HepG2 (cell line): Measurements from ENCODE around the gene TP53TG5. TPM values are rescaled to one million over a fixed set of nuclear protein-coding genes. Genes with fewer than 3 reads are reported as not detected.
A peak's percentile ranks its signal among the peaks of the same experiment; 100 is the strongest.

Experiments
- FOXC1 ChIP-seq: sonication (generic); formaldehyde crosslinking; IDR thresholded peaks from 2 replicates; pipeline ENCODE4 v1.8.0; 2022; ENCODE audit warnings: mild to moderate bottlenecking, missing genetic modification reagents, borderline replicate concordance
- HDAC2 ChIP-seq: sonication (generic); formaldehyde crosslinking; IDR thresholded peaks from 2 replicates; pipeline ENCODE4 v1.4.0; 2020; ENCODE audit warnings: missing genetic modification reagents
- HES4 ChIP-seq: sonication (generic); formaldehyde crosslinking; IDR thresholded peaks from 2 replicates; pipeline ENCODE4 v1.9.0; 2021; ENCODE audit warnings: mild to moderate bottlenecking, missing genetic modification reagents, borderline replicate concordance
- JARID2 ChIP-seq: sonication (generic); formaldehyde crosslinking; IDR thresholded peaks from 2 replicates; pipeline ENCODE4 v1.8.1; 2023; ENCODE audit warnings: missing genetic modification reagents, inconsistent platforms; ENCODE audit not compliant: insufficient replicate concordance
- MEF2D ChIP-seq: sonication (generic); formaldehyde crosslinking; IDR thresholded peaks from 2 replicates; pipeline ENCODE4 v1.5.1; 2020; ENCODE audit warnings: mild to moderate bottlenecking, missing genetic modification reagents
- NFIB ChIP-seq: sonication (generic); formaldehyde crosslinking; IDR thresholded peaks from 2 replicates; pipeline ENCODE4 v1.9.0; 2021; ENCODE audit warnings: missing genetic modification reagents, mild to moderate bottlenecking, borderline replicate concordance
- NFIC ChIP-seq: IDR thresholded peaks from 2 replicates; pipeline ENCODE4 v1.6.1; 2012; ENCODE audit warnings: mild to moderate bottlenecking, low read length, inconsistent platforms
- NR1H2 ChIP-seq: sonication (generic); formaldehyde crosslinking; IDR thresholded peaks from 2 replicates; pipeline ENCODE4 v1.8.1; 2022; ENCODE audit warnings: low read depth, missing genetic modification reagents, borderline replicate concordance
- PHF21A ChIP-seq: sonication (generic); formaldehyde crosslinking; IDR thresholded peaks from 2 replicates; pipeline ENCODE4 v1.5.0; 2020; ENCODE audit warnings: mild to moderate bottlenecking, missing genetic modification reagents
- REPIN1 ChIP-seq: sonication (generic); formaldehyde crosslinking; IDR thresholded peaks from 2 replicates; pipeline ENCODE4 v1.8.0; 2022; ENCODE audit warnings: missing genetic modification reagents, low read depth, mild to moderate bottlenecking, borderline replicate concordance
- SATB2 ChIP-seq: sonication (generic); formaldehyde crosslinking; IDR thresholded peaks from 2 replicates; pipeline ENCODE4 v1.5.0; 2020; ENCODE audit warnings: missing genetic modification reagents
- TARDBP ChIP-seq: sonication (generic); formaldehyde crosslinking; IDR thresholded peaks from 2 replicates; pipeline ENCODE4 v1.8.0; 2022; ENCODE audit warnings: mild to moderate bottlenecking, missing genetic modification reagents
- TBX2 ChIP-seq: sonication (generic); formaldehyde crosslinking; IDR thresholded peaks from 2 replicates; pipeline ENCODE4 v1.5.0; 2020; ENCODE audit warnings: missing genetic modification reagents, mild to moderate bottlenecking, borderline replicate concordance
- TOE1 ChIP-seq: sonication (generic); formaldehyde crosslinking; IDR thresholded peaks from 2 replicates; pipeline ENCODE4 v1.4.0; 2020; ENCODE audit warnings: mild to moderate bottlenecking, missing genetic modification reagents
- ZFP37 ChIP-seq: sonication (generic); formaldehyde crosslinking; IDR thresholded peaks from 2 replicates; pipeline ENCODE4 v1.4.0; 2020; ENCODE audit warnings: missing genetic modification reagents, borderline replicate concordance
- ZNF333 ChIP-seq: sonication (generic); formaldehyde crosslinking; IDR thresholded peaks from 2 replicates; pipeline ENCODE4 v1.4.0; 2020; ENCODE audit warnings: mild to moderate bottlenecking, missing genetic modification reagents, borderline replicate concordance
- ZNF598 ChIP-seq: sonication (generic); formaldehyde crosslinking; IDR thresholded peaks from 2 replicates; pipeline ENCODE4 v1.5.1; 2020; ENCODE audit warnings: mild to moderate bottlenecking, missing genetic modification reagents, borderline replicate concordance
- ZNF768 ChIP-seq: sonication (generic); formaldehyde crosslinking; IDR thresholded peaks from 2 replicates; pipeline ENCODE4 v1.4.0; 2020; ENCODE audit warnings: missing genetic modification reagents
- ZNF891 ChIP-seq: sonication (generic); formaldehyde crosslinking; IDR thresholded peaks from 2 replicates; pipeline ENCODE4 v1.5.0; 2020; ENCODE audit warnings: mild to moderate bottlenecking, missing genetic modification reagents
- polyA plus RNA-seq, 8 experiments: library from polyadenylated mRNA; depleted of rRNA in 3 of 8; stranded (reverse) in 7 of 8; unstranded in 1 of 8; fragments of >200 nt; fragmentation: Illumina TruSeq in 4 of 8; extraction: Trizol in 4 of 8; gene quantifications; 2 replicates each; pipeline versions ENCODE4 v1.2.1 to v1.2.3, GENCODE V29; 2011 to 2016; ENCODE audit warnings: low read depth in 4 of 8, missing spikeins in 1 of 8, mixed read lengths in 1 of 8; ENCODE audit not compliant: insufficient read depth in 1 of 8
- total RNA-seq, 5 experiments: library from RNA; depleted of rRNA; stranded (reverse); fragments of >200 nt; fragmentation: Illumina TruSeq; extraction: Trizol; gene quantifications; 2 replicates each; pipeline ENCODE4 v1.2.3, GENCODE V29; 2016; ENCODE audit warnings: low read depth in 1 of 5
- TF ChIP-seq, protein P1 (sequence below): sonication (generic); formaldehyde crosslinking; IDR thresholded peaks from 2 replicates; pipeline ENCODE4 v1.4.0; 2020; ENCODE audit warnings: missing genetic modification reagents
- TF ChIP-seq, protein P2 (sequence below): sonication (generic); formaldehyde crosslinking; IDR thresholded peaks from 2 replicates; pipeline ENCODE4 v1.4.0; 2020; ENCODE audit warnings: missing genetic modification reagents
- TF ChIP-seq, protein P3 (sequence below): IDR thresholded peaks from 2 replicates; pipeline ENCODE4 v1.6.1; 2012; ENCODE audit warnings: low read depth, low read length, improper control_type of control experiment
- TF ChIP-seq, protein P4 (sequence below), 2 experiments: fragments of 450-650 bp in 1 of 2; sonication (generic) in 1 of 2; formaldehyde crosslinking; IDR thresholded peaks; 2 replicates each; pipeline versions ENCODE4 v1.5.0 to v1.8.0; 2020 to 2022; ENCODE audit warnings: mild to moderate bottlenecking in 1 of 2, missing genetic modification reagents in 1 of 2

Gene TP53TG5
- total and polyA plus RNA-seq, 2 of the 13 experiments (the other 11 are each of a cell fraction or from before 2014, with no cell fraction given): 0.11 TPM; not detected in 1

DNA sequence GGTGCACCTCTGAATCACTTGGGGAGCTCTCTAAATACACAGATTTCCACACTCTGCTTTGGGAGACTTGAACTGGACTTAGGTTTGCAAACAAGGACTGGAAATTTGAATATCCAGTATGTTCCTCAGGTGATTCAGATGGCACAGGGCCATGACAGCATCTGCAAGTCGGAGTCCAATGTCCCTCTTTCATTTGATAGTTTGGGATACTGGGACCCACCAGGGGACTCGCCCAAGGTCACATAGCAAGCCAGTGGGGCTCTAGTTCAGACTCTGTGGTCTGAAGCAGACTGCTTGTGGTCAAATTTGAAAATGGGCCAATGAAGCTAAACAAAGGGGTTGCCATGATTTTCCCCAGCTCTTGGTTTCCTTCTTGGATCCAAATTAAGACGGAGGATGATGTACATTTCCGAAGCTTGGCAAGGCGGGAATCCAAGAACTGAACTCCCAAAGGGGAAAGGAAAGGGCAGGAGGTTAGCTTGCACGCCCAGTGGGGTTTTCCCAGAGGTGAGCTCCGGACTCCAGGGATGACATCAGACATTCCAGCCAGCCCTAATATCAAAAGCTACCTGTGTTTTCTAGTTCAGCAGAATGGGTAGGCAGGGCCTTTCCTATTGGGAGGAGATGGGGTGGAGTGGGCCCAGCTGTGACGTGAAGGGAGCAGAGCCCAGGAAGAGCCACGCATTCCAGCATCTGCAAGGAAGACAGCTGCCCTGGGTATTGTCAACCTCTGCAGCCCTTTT is 18.5 kb downstream of the TP53TG5 start (continued):
- TF ChIP-seq, protein P1, sequence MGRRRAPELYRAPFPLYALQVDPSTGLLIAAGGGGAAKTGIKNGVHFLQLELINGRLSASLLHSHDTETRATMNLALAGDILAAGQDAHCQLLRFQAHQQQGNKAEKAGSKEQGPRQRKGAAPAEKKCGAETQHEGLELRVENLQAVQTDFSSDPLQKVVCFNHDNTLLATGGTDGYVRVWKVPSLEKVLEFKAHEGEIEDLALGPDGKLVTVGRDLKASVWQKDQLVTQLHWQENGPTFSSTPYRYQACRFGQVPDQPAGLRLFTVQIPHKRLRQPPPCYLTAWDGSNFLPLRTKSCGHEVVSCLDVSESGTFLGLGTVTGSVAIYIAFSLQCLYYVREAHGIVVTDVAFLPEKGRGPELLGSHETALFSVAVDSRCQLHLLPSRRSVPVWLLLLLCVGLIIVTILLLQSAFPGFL (CRISPR knock-in tag): no peak
- TF ChIP-seq ZNF333 (no peak), ZNF768 (CRISPR knock-in tag) (no peak), FOXC1 (CRISPR knock-in tag) (no peak), TBX2 (CRISPR knock-in tag) (peak; percentile 61; the same call in 1 of the 2 replicates), ZNF891 (CRISPR knock-in tag) (no peak), ZNF598 (CRISPR knock-in tag) (peak; percentile 85), NR1H2 (CRISPR knock-in tag) (no peak; the same call in 1 of the 2 replicates), SATB2 (CRISPR knock-in tag) (no peak), ZFP37 (no peak), TARDBP (CRISPR knock-in tag) (no peak), MEF2D (CRISPR knock-in tag) (peak; percentile 19; the same call in 1 of the 2 replicates), HDAC2 (CRISPR knock-in tag) (no peak; the same call in 1 of the 2 replicates), TOE1 (CRISPR knock-in tag) (no peak), JARID2 (CRISPR knock-in tag) (no peak), NFIB (CRISPR knock-in tag) (no peak), REPIN1 (CRISPR knock-in tag) (no peak), HES4 (CRISPR knock-in tag) (no peak), PHF21A (peak; percentile 90), NFIC (peak; percentile 69; the same call in 1 of the 2 replicates)
- TF ChIP-seq, protein P2, sequence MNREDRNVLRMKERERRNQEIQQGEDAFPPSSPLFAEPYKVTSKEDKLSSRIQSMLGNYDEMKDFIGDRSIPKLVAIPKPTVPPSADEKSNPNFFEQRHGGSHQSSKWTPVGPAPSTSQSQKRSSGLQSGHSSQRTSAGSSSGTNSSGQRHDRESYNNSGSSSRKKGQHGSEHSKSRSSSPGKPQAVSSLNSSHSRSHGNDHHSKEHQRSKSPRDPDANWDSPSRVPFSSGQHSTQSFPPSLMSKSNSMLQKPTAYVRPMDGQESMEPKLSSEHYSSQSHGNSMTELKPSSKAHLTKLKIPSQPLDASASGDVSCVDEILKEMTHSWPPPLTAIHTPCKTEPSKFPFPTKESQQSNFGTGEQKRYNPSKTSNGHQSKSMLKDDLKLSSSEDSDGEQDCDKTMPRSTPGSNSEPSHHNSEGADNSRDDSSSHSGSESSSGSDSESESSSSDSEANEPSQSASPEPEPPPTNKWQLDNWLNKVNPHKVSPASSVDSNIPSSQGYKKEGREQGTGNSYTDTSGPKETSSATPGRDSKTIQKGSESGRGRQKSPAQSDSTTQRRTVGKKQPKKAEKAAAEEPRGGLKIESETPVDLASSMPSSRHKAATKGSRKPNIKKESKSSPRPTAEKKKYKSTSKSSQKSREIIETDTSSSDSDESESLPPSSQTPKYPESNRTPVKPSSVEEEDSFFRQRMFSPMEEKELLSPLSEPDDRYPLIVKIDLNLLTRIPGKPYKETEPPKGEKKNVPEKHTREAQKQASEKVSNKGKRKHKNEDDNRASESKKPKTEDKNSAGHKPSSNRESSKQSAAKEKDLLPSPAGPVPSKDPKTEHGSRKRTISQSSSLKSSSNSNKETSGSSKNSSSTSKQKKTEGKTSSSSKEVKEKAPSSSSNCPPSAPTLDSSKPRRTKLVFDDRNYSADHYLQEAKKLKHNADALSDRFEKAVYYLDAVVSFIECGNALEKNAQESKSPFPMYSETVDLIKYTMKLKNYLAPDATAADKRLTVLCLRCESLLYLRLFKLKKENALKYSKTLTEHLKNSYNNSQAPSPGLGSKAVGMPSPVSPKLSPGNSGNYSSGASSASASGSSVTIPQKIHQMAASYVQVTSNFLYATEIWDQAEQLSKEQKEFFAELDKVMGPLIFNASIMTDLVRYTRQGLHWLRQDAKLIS (CRISPR knock-in tag): no peak
- TF ChIP-seq, protein P3, sequence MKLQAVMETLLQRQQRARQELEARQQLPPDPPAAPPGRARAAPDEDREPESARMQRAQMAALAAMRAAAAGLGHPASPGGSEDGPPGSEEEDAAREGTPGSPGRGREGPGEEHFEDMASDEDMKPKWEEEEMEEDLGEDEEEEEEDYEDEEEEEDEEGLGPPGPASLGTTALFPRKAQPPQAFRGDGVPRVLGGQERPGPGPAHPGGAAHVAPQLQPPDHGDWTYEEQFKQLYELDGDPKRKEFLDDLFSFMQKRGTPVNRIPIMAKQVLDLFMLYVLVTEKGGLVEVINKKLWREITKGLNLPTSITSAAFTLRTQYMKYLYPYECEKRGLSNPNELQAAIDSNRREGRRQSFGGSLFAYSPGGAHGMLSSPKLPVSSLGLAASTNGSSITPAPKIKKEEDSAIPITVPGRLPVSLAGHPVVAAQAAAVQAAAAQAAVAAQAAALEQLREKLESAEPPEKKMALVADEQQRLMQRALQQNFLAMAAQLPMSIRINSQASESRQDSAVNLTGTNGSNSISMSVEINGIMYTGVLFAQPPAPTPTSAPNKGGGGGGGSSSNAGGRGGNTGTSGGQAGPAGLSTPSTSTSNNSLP: peak; percentile 41; the same call in 1 of the 2 replicates
- TF ChIP-seq, protein P4, sequence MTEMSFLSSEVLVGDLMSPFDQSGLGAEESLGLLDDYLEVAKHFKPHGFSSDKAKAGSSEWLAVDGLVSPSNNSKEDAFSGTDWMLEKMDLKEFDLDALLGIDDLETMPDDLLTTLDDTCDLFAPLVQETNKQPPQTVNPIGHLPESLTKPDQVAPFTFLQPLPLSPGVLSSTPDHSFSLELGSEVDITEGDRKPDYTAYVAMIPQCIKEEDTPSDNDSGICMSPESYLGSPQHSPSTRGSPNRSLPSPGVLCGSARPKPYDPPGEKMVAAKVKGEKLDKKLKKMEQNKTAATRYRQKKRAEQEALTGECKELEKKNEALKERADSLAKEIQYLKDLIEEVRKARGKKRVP (CRISPR knock-in tag; IDR thresholded peaks at IDR 0.05): peak in 1 of 2 experiments; percentile 39; a peak in 1 of 4 replicates
